ENCODE data around the gene CACNA1A.

- TF ChIP-seq, protein P1, sequence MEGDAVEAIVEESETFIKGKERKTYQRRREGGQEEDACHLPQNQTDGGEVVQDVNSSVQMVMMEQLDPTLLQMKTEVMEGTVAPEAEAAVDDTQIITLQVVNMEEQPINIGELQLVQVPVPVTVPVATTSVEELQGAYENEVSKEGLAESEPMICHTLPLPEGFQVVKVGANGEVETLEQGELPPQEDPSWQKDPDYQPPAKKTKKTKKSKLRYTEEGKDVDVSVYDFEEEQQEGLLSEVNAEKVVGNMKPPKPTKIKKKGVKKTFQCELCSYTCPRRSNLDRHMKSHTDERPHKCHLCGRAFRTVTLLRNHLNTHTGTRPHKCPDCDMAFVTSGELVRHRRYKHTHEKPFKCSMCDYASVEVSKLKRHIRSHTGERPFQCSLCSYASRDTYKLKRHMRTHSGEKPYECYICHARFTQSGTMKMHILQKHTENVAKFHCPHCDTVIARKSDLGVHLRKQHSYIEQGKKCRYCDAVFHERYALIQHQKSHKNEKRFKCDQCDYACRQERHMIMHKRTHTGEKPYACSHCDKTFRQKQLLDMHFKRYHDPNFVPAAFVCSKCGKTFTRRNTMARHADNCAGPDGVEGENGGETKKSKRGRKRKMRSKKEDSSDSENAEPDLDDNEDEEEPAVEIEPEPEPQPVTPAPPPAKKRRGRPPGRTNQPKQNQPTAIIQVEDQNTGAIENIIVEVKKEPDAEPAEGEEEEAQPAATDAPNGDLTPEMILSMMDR (IDR thresholded peaks at IDR 0.05; ENCODE audit: insufficient read depth, low read length, poor library complexity, severe bottlenecking): no peak
- no peak for TF ChIP-seq EZH2phosphoT487 (conservative IDR thresholded peaks at IDR 0.05; ENCODE audit: low read length)
Measured at GRCh38 chr19:13210339-13210775, 295.9 kb downstream of the CACNA1A start.

Measured in SU-DHL-6 (cell line).